GM12874 (cell line): Measurements from ENCODE around the gene GGT6.

Experiments used
- CTCF ChIP-seq: IDR thresholded peaks from 2 replicates; pipeline ENCODE4 v1.5.1; 2011; ENCODE audit warnings: low read depth, mild to moderate bottlenecking, control low read depth, low read length, moderate library complexity; ENCODE audit not compliant: insufficient read depth

The GGT6 gene

GRCh38 chr17:4527134-4527533 lies 33.2 kb downstream of the GGT6 start:
- no peak for TF ChIP-seq CTCF

- TF ChIP-seq CTCF: no peak
Measured at GRCh38 chr17:4525691-4526397, 34.5 kb downstream of the GGT6 start.

- no peak for TF ChIP-seq CTCF
Measured at GRCh38 chr17:4523946-4524345, 36.4 kb downstream of the GGT6 start.

- no peak for TF ChIP-seq CTCF
Measured at GRCh38 chr17:4522661-4523060, 37.7 kb downstream of the GGT6 start.

- no peak for TF ChIP-seq CTCF
Measured at GRCh38 chr17:4520894-4521600, 39.3 kb downstream of the GGT6 start.

GRCh38 chr17:4520060-4520893 lies 40.1 kb downstream of the GGT6 start:
- no peak for TF ChIP-seq CTCF

- no peak for TF ChIP-seq CTCF
Measured at GRCh38 chr17:4519361-4519788, 41.0 kb downstream of the GGT6 start.
